GM19035 (cell line): ENCODE measurements around the gene PAXX.

Experiments used
- ATAC-seq: cut with Tn5 transposase; IDR thresholded peaks from one replicate; pipeline ENCODE4 v1.9.1; 2021; ENCODE audit not compliant: unreplicated experiment

Gene PAXX

DNA sequence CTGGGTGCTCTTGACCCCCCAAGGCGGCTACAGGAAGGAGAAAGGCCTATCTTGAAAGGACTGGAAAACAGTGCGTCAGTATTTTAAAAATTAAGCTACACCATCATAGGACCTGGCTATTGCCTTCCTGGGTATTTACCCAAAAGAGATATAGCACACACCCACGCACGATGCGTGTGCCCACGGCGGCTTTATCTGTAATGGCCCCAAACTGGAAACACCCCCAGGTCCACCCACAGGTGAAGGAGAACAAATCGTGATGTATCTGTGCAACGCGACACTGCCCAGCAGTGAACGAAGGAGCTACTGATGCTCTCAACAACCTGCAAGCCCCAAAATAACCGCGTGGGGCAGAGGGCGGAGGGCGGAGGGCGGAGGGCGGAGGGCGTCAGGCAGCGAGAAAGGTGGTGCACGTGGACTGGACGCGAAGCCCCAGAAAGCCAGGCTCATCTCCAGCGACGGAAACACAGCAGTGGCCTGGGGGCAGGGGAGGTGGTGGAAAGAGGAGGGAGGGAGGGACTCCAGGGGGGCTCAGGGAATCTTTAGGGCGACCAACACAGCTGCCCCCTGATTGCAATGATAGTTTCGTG is 27.3 kb upstream of the PAXX start:
- ATAC-seq: no peak

- ATAC-seq: no peak
These were observed 26.3 kb upstream of the PAXX start for GRCh38 chr9:136965771-136966484.

- ATAC-seq: no peak
These were observed 23.7 kb upstream of the PAXX start for GRCh38 chr9:136968333-136969127.

GRCh38 chr9:136969150-136969549 is 23.1 kb upstream of the PAXX start:
- no peak for ATAC-seq

GRCh38 chr9:136969774-136970173 is 22.4 kb upstream of the PAXX start:
- ATAC-seq: no peak

- ATAC-seq: no peak
These were observed 21.9 kb upstream of the PAXX start for GRCh38 chr9:136970361-136970760.

DNA sequence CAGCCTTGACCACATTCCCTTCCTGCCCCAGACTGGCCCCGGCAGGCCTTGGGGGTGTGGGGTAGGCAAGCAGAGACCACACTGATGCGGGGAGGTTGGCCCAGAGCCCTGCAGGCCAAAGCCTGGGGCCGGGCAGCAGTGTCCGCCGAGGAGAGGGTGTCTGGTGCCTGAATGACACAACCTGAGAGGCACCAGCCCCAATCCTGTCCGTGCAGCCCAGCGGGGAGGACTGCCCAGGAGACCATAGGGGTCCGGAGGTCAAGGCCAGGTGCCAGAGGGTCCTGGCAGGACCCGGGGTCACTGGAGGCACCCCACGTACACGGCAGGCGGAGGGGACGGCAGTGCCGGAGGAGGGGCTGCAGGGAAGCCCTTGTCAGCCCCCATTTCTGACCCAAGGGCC is 20.5 kb upstream of the PAXX start:
- ATAC-seq: no peak

- no peak for ATAC-seq
These were observed 19.9 kb upstream of the PAXX start for GRCh38 chr9:136972335-136972734.

- ATAC-seq: no peak
These were observed 19.5 kb upstream of the PAXX start for GRCh38 chr9:136972743-136973142.

GRCh38 chr9:136973618-136974617 is 18.3 kb upstream of the PAXX start:
- ATAC-seq: no peak

GRCh38 chr9:136974817-136975535 is 17.2 kb upstream of the PAXX start:
- ATAC-seq: no peak

DNA sequence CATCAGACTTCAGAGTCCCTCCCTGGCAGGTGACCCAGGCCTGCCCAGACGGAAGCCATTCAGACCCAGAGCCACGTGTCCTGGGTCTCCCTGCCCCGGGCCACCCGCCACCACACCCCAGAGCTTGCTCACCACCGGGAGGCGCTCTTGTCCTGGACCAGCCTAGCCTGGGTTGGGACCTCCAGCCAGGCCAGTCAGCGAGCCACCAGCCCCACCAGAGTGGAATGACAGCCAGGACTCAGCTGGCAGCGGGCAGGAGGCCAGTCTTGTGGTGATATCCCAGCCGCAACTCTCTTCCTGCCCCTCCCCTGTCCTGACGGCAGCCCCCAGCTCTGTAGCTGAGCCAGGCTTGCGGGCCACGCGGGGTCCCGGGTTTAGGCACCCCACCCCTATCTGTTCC is 16.6 kb upstream of the PAXX start:
- ATAC-seq: no peak

DNA sequence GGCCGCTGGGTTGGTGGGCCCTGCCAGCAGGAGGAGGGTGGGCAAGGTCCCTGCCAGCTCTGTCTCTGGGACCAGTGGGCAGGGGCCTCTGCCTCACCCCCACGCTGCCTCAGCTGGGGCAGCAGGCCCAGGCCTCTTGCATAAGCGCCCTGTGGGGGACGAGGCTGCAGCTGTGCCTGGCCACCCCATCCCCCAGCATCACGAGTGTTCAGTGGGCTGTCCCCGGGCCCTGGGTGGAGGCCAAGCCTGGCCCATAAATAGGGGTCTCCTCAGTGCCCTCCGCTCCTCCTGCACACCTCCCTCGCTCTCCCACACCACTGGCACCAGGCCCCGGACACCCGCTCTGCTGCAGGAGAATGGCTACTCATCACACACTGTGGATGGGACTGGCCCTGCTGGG is 15.0 kb upstream of the PAXX start, which contains the start of gene PTGDS:
TSS of gene PTGDS (plus strand) at position 282 of the 400 bp plus-strand sequence. CDS start at position 357, 75 bp downstream.
- ATAC-seq: no peak

DNA sequence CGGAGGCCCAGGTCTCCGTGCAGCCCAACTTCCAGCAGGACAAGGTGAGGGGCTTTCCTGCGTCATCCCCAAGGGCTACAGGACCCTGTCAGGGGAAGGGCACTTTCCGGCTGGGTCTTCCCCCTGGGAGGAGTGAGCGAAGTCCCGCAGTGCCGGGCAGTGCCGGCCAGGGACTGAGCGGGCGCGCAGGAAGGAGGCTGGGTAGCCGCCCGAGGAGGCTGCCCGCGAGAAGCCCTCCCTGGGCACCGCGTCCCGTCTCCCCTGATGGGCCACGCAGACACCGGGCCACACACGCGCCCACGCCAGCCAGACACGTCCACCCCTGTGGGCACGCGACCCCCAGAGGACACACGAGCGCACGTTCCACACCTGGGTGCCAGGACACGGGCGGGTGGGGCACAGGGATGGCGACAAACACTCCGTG is 14.6 kb upstream of the PAXX start:
- ATAC-seq: no peak

DNA sequence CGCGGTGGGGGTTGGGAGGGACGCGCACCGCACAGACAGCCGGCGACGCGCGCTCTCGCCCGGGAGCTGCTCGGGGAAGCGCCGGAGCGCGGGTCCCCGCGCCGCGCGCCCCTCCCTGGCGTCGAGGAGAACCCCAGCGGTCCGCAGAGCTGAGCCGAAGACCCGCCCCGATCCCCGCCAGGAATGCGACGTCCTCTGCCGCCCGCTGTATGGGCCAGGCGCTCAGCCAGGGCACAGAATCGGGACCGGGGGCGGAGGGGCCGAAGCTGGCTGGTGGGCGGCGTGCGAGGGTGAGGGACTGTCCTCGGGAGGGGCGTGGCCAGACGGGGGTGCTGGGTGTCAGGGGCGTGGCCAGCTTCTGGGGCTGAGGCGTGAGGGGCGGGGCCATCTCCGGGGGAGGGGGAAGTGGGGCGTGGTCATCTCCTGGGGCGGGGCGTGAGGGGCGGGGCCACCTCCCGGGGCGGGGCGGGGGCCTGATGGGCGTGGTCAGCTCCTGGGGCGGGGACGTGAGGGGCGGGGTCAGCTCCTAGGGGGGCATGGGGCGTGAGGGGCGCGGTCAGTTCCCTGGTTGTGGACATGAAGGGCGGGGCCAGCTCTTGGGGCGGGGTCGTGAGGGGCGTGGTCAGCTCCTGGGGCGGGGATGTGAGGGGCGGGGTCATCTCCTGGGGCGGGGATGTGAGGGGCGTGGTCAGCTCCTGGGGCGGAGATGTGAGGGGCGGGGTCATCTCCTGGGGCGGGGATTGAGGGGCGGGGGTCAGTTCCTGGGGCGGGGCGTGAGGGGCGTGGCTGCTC is 14.0 kb upstream of the PAXX start:
- ATAC-seq: no peak

DNA sequence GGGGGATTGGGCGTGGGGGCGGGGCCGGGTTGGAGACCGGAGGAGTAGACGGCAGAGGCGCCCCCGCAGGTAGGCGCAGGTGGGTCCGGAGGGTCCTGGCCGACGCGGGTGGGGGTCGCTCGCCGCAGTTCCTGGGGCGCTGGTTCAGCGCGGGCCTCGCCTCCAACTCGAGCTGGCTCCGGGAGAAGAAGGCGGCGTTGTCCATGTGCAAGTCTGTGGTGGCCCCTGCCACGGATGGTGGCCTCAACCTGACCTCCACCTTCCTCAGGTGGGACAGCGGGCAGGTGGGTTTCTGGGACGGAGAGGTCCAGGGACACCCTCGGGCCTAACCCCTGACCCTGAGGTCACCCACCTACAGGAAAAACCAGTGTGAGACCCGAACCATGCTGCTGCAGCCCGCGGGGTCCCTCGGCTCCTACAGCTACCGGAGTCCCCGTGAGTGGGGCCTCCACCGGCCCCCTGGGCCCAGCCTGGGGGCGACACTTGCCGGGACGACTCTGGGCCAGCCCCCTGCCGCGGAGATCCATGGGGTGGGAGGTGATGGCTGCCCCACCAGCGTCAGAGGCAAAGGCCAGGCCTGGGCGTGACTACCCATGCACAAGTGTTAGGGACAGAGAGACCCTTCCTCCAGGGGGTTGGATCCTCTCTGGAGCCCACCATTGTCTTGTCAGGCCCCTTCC is 13.2 kb upstream of the PAXX start:
- ATAC-seq: no peak

- no peak for ATAC-seq
These were observed 12.2 kb upstream of the PAXX start for GRCh38 chr9:136979769-136980587.
